Natural killer cell (primary cell): ENCODE data around the gene MEX3D. TPM values are rescaled to one million over a fixed set of nuclear protein-coding genes. Genes with fewer than 3 reads are reported as not detected.
"Not testable (repeated sequence)": the region's sequence is repeated elsewhere in the genome, so short reads cannot be mapped to it uniquely, and the experiment has no call there.

Experiments
- ATAC-seq, 3 donors: fragments of 150-1000 bp in 2 of 3; fragments of 200-7000 bp in 1 of 3; cut with Tn5 transposase; 1 replicate in 1 of 3; 2 replicates in 2 of 3; pipeline ENCODE4 v1.10.0; 2021; ENCODE audit warnings: mild to moderate bottlenecking in 2 of 3, moderate library complexity in 2 of 3
- DNase-seq, 2 donors: peaks; one replicate each; pipeline versions ENCODE4 v3.0.0 to v3.0.0-alpha.2; 2013 to 2021; ENCODE audit warnings: mixed read lengths in 1 of 2
- H3K27ac ChIP-seq: one replicate; pipeline ENCODE4 v1.5.1; 2013; ENCODE audit warnings: mild to moderate bottlenecking, low read length
- H3K27me3 ChIP-seq: one replicate; pipeline ENCODE4 v1.6.1; 2013; ENCODE audit warnings: low read length; ENCODE audit not compliant: control insufficient read depth, insufficient read depth
- H3K36me3 ChIP-seq: one replicate; pipeline ENCODE4 v1.6.1; 2013; ENCODE audit warnings: low read length; ENCODE audit not compliant: control insufficient read depth, insufficient read depth
- H3K4me1 ChIP-seq: one replicate; pipeline ENCODE4 v1.6.1; 2013; ENCODE audit warnings: low read length; ENCODE audit not compliant: control insufficient read depth, insufficient read depth
- H3K4me3 ChIP-seq: one replicate; pipeline ENCODE4 v1.5.1; 2013; ENCODE audit warnings: low read length
- H3K9me3 ChIP-seq: one replicate; pipeline ENCODE4 v1.6.1; 2013; ENCODE audit warnings: low read length; ENCODE audit not compliant: control insufficient read depth, insufficient read depth
- H3K27ac Mint-ChIP-seq, 2 donors: one replicate each; pipeline ENCODE4 v1.8.0; 2022; ENCODE audit warnings: mild to moderate bottlenecking in 2 of 2, mixed read lengths in 2 of 2, moderate library complexity in 1 of 2
- H3K27me3 Mint-ChIP-seq, 2 donors: one replicate each; pipeline ENCODE4 v1.8.0; 2022; ENCODE audit warnings: low read depth in 2 of 2, mixed read lengths in 2 of 2
- H3K36me3 Mint-ChIP-seq: one replicate; pipeline ENCODE4 v1.8.0; 2022; ENCODE audit warnings: mixed read lengths
- H3K4me1 Mint-ChIP-seq, 2 donors: one replicate each; pipeline ENCODE4 v1.8.0; 2022; ENCODE audit warnings: mixed read lengths in 2 of 2
- H3K4me3 Mint-ChIP-seq: one replicate; pipeline ENCODE4 v1.8.0; 2022; ENCODE audit warnings: mild to moderate bottlenecking, moderate library complexity, mixed read lengths
- H3K9me3 Mint-ChIP-seq, 2 donors: one replicate each; pipeline ENCODE4 v1.8.0; 2022; ENCODE audit warnings: mixed read lengths in 2 of 2
- CTCF ChIP-seq: fragments of 200-600 bp; IDR thresholded peaks from one replicate; pipeline ENCODE4 v1.8.0; 2022; ENCODE audit warnings: antibody characterized with exemption
- WGBS: methylation state at CpG from one replicate; pipeline ENCODE4 v1.1.7; 2013; ENCODE audit warnings: missing lambda C conversion rate; ENCODE audit not compliant: insufficient coverage; 5-methylcytosine and 5-hydroxymethylcytosine counted together
- intact Hi-C: fragments of 100-400 bp; cut with micrococcal nuclease; formaldehyde crosslinking; loops from one replicate; pipeline ENCODE4 v1.14.2; 2022
- total RNA-seq, 4 donors: library from RNA; stranded (reverse); fragments of 120-200 nt in 1 of 4; gene quantifications; one replicate each; pipeline versions ENCODE4 v1.2.3 to v1.2.4, GENCODE V29; 2013 to 2022

Gene MEX3D
- total RNA-seq, 3 donors from 2014 or later (not counting 1 experiment from before 2014, with no cell fraction given), result 4.2 to 6.9 (median 4.4) TPM

- Histone ChIP-seq H3K4me3 (no peak overlapping the region), H3K4me1 (no peaks in the 10 kb centered on the region), H3K36me3 (no peaks in the 10 kb centered on the region), H3K27me3 (peaks cover 20% of the 10 kb centered on the region), H3K9me3 (no peaks in the 10 kb centered on the region), H3K27ac (no peak overlapping the region)
- no peak overlapping the region for H3K4me3 Mint-ChIP-seq
- peaks cover 0 to 8% of the 10 kb centered on the region in 2 donors for H3K4me1 Mint-ChIP-seq
- no peak for DNase-seq
- peaks cover 19 to 33% of the 10 kb centered on the region in 2 donors for H3K27me3 Mint-ChIP-seq
- H3K9me3 Mint-ChIP-seq, result no peaks in the 10 kb centered on the region
- 78% methylated on average over 9 of the region's 10 CpGs for WGBS
- ATAC-seq, result no peak
- intact Hi-C loops, result no loop called here
- no peak for TF ChIP-seq CTCF
- H3K36me3 Mint-ChIP-seq, result no peaks in the 10 kb centered on the region
- no peak overlapping the region for H3K27ac Mint-ChIP-seq
Measured at GRCh38 chr19:1522061-1522460, 46.1 kb downstream of the MEX3D start.

DNA sequence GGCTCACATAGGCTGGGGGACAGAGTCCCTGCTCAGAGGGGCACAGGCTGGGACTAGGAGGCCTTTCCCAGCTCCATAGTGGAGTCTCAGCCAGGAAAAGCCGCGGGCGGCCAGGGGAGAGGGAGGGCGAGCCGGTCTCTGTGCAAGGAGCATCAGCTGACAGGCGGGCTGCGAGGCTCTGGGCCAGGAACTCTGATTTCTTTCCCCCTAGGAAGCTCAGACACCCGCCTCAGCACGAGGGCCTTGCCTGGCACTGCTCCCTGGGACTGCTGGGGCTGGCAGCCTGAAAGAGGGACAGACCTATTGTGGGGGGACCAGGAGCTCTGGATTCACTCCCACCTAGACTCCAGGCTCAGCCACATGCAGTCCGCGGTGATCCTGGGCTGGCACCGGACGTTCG, 46.5 kb downstream of the MEX3D start:
- Mint-ChIP-seq H3K36me3 (no peaks in the 10 kb centered on the region), H3K4me1 (peaks cover 0 to 8% of the 10 kb centered on the region in 2 donors), H3K27me3 (peaks cover 19 to 30% of the 10 kb centered on the region in 2 donors), H3K9me3 (no peaks in the 10 kb centered on the region), H3K4me3 (no peak overlapping the region), H3K27ac (no peak overlapping the region)
- Histone ChIP-seq H3K9me3 (no peaks in the 10 kb centered on the region), H3K27ac (no peak overlapping the region), H3K36me3 (no peaks in the 10 kb centered on the region), H3K27me3 (peaks cover 20% of the 10 kb centered on the region), H3K4me3 (no peak overlapping the region), H3K4me1 (no peaks in the 10 kb centered on the region)
- 79% methylated on average over 14 of the region's 14 CpGs for WGBS
- TF ChIP-seq CTCF, result no peak
- DNase-seq, result no peak
- intact Hi-C loops, result no loop called here
- ATAC-seq, result no peak

DNA sequence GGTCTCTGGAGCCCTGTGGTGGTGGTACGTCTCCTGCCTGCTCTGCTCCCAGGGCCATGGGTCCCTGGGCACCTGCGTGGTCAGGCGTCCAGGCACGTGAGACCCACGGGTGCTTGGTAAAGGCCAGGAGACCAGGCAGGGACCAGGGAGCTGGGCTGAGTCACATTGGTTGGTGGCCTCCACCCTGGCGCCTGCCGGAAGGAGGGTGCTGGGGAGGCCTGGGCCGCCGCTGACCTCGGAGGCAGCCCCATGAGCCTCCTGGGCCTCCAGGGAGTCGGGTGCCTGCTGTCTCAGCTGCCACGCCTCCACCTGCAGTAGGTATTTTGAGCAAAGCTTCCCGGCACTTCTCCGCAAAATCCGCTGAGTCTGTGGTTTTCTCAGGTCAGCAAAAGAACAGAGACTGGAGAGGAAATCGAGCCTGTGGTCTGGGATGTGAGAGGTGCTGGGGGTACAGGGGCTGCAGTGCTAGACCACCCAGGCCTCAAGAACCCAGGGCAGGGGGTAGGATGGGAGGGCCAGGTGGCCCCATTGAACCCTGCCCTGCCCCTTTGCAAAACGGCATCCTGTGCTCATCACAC, 47.8 kb downstream of the MEX3D start:
- Histone ChIP-seq H3K27me3 (peaks cover 13% of the 10 kb centered on the region), H3K4me1 (no peaks in the 10 kb centered on the region), H3K27ac (no peak overlapping the region), H3K4me3 (no peak overlapping the region), H3K9me3 (no peaks in the 10 kb centered on the region), H3K36me3 (no peaks in the 10 kb centered on the region)
- Mint-ChIP-seq H3K27me3 (peaks cover 10 to 23% of the 10 kb centered on the region in 2 donors), H3K9me3 (no peaks in the 10 kb centered on the region), H3K4me1 (peaks cover 0 to 8% of the 10 kb centered on the region in 2 donors), H3K36me3 (no peaks in the 10 kb centered on the region), H3K27ac (no peak overlapping the region), H3K4me3 (no peak overlapping the region)
- no peak for DNase-seq
- 80% methylated on average over 17 of the region's 17 CpGs for WGBS
- no peak for TF ChIP-seq CTCF
- no peak for ATAC-seq
- intact Hi-C loops, result no loop called here

DNA sequence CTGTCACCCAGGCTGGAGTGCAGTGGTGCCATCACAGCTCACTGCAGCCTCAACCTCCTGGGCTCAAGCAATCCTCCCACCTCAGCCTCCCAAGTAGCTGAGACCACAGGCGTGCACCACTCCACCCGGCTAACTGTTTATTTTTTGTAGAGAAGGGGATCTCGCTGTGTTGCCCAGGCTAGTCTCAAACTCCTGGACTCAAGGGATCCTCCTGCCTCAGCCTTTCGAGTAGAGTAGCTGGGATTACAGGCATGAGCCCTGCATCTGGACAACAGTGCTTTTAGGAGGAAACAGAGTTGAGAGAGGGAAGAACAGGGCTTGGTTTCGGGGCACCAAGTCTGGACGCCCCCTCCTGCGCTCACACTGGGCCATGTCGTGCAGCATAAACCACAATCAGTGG, 48.3 kb downstream of the MEX3D start:
- H3K27ac Mint-ChIP-seq, ATAC-seq, H3K36me3 Mint-ChIP-seq, H3K27me3 ChIP-seq, H3K4me3 Mint-ChIP-seq, DNase-seq, H3K36me3 ChIP-seq, H3K4me1 ChIP-seq, intact Hi-C loops, H3K9me3 Mint-ChIP-seq, H3K4me3 ChIP-seq, H3K27ac ChIP-seq, H3K9me3 ChIP-seq, H3K4me1 Mint-ChIP-seq: not testable (repeated sequence)
- WGBS, result 77% methylated on average over 8 of the region's 8 CpGs
- H3K27me3 Mint-ChIP-seq, result peaks cover 6 to 18% of the 10 kb centered on the region in 2 donors
